HepG2 (cell line): Measurements from ENCODE around the gene MBTPS1. TPM values are rescaled to one million over a fixed set of nuclear protein-coding genes. Genes with fewer than 3 reads are reported as not detected.

Source experiments
- BRD4 ChIP-seq: sonication (generic); formaldehyde crosslinking; IDR thresholded peaks from 2 replicates; pipeline ENCODE4 v1.4.0; 2020; ENCODE audit warnings: missing genetic modification reagents
- ESRRA ChIP-seq: sonication (generic); formaldehyde crosslinking; IDR thresholded peaks from 2 replicates; pipeline ENCODE4 v1.5.1; 2020; ENCODE audit warnings: mild to moderate bottlenecking, low read depth, missing genetic modification reagents
- FOXA3 ChIP-seq: IDR thresholded peaks from 2 replicates; pipeline ENCODE4 v1.6.1; 2016; ENCODE audit warnings: missing genetic modification reagents, missing compliant biosample characterization
- HIVEP1 ChIP-seq: sonication (generic); formaldehyde crosslinking; IDR thresholded peaks from 2 replicates; pipeline ENCODE4 v1.4.0; 2020; ENCODE audit warnings: mild to moderate bottlenecking, missing genetic modification reagents
- HNRNPUL1 ChIP-seq: fragments of 200-400 bp; formaldehyde crosslinking; IDR thresholded peaks from 2 replicates; pipeline ENCODE4 v1.6.1; 2017; ENCODE audit warnings: low read depth, mild to moderate bottlenecking, low read length, moderate library complexity
- JARID2 ChIP-seq: sonication (generic); formaldehyde crosslinking; IDR thresholded peaks from 2 replicates; pipeline ENCODE4 v1.8.1; 2023; ENCODE audit warnings: missing genetic modification reagents, inconsistent platforms; ENCODE audit not compliant: insufficient replicate concordance
- JUND ChIP-seq: sonication (generic); formaldehyde crosslinking; IDR thresholded peaks from 2 replicates; pipeline ENCODE4 v1.8.0; 2022; ENCODE audit warnings: mild to moderate bottlenecking, missing genetic modification reagents
- MAFG ChIP-seq: sonication (generic); formaldehyde crosslinking; IDR thresholded peaks from 2 replicates; pipeline ENCODE4 v1.5.1; 2020; ENCODE audit warnings: mild to moderate bottlenecking, missing genetic modification reagents
- MAZ ChIP-seq, 2 experiments: sonication (generic) in 1 of 2; formaldehyde crosslinking in 1 of 2; IDR thresholded peaks; 2 replicates each; pipeline versions ENCODE4 v1.5.0 to v1.6.1; 2012 to 2020; ENCODE audit warnings: low read depth in 2 of 2, mild to moderate bottlenecking in 2 of 2, borderline replicate concordance in 1 of 2, improper control_type of control experiment in 1 of 2, low read length in 1 of 2, missing genetic modification reagents in 1 of 2, moderate library complexity in 1 of 2
- MEIS2 ChIP-seq: sonication (generic); formaldehyde crosslinking; IDR thresholded peaks from 2 replicates; pipeline ENCODE4 v1.9.0; 2021; ENCODE audit warnings: mild to moderate bottlenecking, missing genetic modification reagents
- MTF1 ChIP-seq: sonication (generic); formaldehyde crosslinking; IDR thresholded peaks from 2 replicates; pipeline ENCODE4 v1.5.0; 2020; ENCODE audit warnings: missing genetic modification reagents
- PRMT3 ChIP-seq: sonication (generic); formaldehyde crosslinking; IDR thresholded peaks from 2 replicates; pipeline ENCODE4 v1.8.1; 2022; ENCODE audit warnings: low read depth, mild to moderate bottlenecking, moderate library complexity, missing genetic modification reagents, borderline replicate concordance
- SYNCRIP ChIP-seq: fragments of 200-400 bp; formaldehyde crosslinking; IDR thresholded peaks from 2 replicates; pipeline ENCODE4 v1.6.1; 2018; ENCODE audit warnings: mild to moderate bottlenecking, low read depth, low read length; ENCODE audit not compliant: insufficient read depth
- ZC3H4 ChIP-seq: sonication (generic); formaldehyde crosslinking; IDR thresholded peaks from 2 replicates; pipeline ENCODE4 v1.4.0; 2020; ENCODE audit warnings: missing genetic modification reagents, borderline replicate concordance
- ZNF143 ChIP-seq: sonication (generic); formaldehyde crosslinking; IDR thresholded peaks from 2 replicates; pipeline ENCODE4 v1.4.0; 2020; ENCODE audit warnings: missing genetic modification reagents
- ZNF235 ChIP-seq: sonication (generic); formaldehyde crosslinking; IDR thresholded peaks from 2 replicates; pipeline ENCODE4 v1.8.1; 2023; ENCODE audit warnings: mild to moderate bottlenecking, missing genetic modification reagents, borderline replicate concordance
- ZNF331 ChIP-seq: sonication (generic); formaldehyde crosslinking; IDR thresholded peaks from 2 replicates; pipeline ENCODE4 v1.4.0; 2020; ENCODE audit warnings: missing genetic modification reagents
- ZNF569 ChIP-seq: sonication (generic); formaldehyde crosslinking; IDR thresholded peaks from 2 replicates; pipeline ENCODE4 v1.5.0; 2020; ENCODE audit warnings: mild to moderate bottlenecking, missing genetic modification reagents, moderate library complexity, borderline replicate concordance
- ZNF777 ChIP-seq: sonication (generic); formaldehyde crosslinking; IDR thresholded peaks from 2 replicates; pipeline ENCODE4 v1.4.0; 2020; ENCODE audit warnings: missing genetic modification reagents
- polyA plus RNA-seq, 8 experiments: library from polyadenylated mRNA; depleted of rRNA in 3 of 8; stranded (reverse) in 7 of 8; unstranded in 1 of 8; fragments of >200 nt; fragmentation: Illumina TruSeq in 4 of 8; extraction: Trizol in 4 of 8; gene quantifications; 2 replicates each; pipeline versions ENCODE4 v1.2.1 to v1.2.3, GENCODE V29; 2011 to 2016; ENCODE audit warnings: low read depth in 4 of 8, missing spikeins in 1 of 8, mixed read lengths in 1 of 8; ENCODE audit not compliant: insufficient read depth in 1 of 8
- total RNA-seq, 5 experiments: library from RNA; depleted of rRNA; stranded (reverse); fragments of >200 nt; fragmentation: Illumina TruSeq; extraction: Trizol; gene quantifications; 2 replicates each; pipeline ENCODE4 v1.2.3, GENCODE V29; 2016; ENCODE audit warnings: low read depth in 1 of 5
- TF ChIP-seq, protein P1 (sequence below): sonication (generic); formaldehyde crosslinking; IDR thresholded peaks from 2 replicates; pipeline ENCODE4 v1.4.0; 2020; ENCODE audit warnings: missing genetic modification reagents
- TF ChIP-seq, protein P2 (sequence below): sonication (generic); formaldehyde crosslinking; conservative IDR thresholded peaks from 2 replicates; pipeline ENCODE4 v1.4.0; 2020; ENCODE audit warnings: mild to moderate bottlenecking, missing genetic modification reagents, moderate library complexity
- TF ChIP-seq, protein P3 (sequence below): sonication (generic); formaldehyde crosslinking; IDR thresholded peaks from 2 replicates; pipeline ENCODE4 v1.4.0; 2020; ENCODE audit warnings: mild to moderate bottlenecking, low read depth, missing genetic modification reagents
- TF ChIP-seq, protein P4 (sequence below): sonication (generic); formaldehyde crosslinking; IDR thresholded peaks from 2 replicates; pipeline ENCODE4 v1.4.0; 2020; ENCODE audit warnings: missing genetic modification reagents, borderline replicate concordance

Gene MBTPS1
- total and polyA plus RNA-seq, 2 of the 13 experiments (the other 11 are each of a cell fraction or from before 2014, with no cell fraction given): 56.7 to 91.3 TPM

DNA sequence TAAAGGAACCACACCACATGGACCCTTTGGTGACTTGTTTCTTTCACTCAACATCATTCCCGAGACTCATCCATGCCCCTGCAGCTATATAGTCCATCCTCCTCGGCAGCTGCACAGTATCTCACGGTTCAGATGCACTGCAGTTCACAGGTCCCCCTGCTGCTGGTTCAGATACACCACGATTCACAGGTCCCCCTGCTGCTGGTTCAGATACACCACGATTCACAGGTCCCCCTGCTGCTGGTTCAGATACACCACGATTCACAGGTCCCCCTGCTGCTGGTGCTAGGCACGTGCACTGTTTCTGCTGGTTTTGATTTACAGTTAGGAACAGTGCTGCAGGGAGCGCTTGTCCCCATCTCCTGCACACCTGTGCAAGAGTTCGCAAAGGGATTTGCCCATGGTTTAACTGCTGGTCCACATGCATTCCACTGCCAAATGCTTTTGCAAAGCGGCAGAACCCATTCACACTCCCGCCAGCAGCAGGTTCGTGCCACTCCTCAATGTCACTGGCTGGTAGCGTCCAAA is 24.5 kb upstream of the MBTPS1 start (continued):
- TF ChIP-seq, protein P1, sequence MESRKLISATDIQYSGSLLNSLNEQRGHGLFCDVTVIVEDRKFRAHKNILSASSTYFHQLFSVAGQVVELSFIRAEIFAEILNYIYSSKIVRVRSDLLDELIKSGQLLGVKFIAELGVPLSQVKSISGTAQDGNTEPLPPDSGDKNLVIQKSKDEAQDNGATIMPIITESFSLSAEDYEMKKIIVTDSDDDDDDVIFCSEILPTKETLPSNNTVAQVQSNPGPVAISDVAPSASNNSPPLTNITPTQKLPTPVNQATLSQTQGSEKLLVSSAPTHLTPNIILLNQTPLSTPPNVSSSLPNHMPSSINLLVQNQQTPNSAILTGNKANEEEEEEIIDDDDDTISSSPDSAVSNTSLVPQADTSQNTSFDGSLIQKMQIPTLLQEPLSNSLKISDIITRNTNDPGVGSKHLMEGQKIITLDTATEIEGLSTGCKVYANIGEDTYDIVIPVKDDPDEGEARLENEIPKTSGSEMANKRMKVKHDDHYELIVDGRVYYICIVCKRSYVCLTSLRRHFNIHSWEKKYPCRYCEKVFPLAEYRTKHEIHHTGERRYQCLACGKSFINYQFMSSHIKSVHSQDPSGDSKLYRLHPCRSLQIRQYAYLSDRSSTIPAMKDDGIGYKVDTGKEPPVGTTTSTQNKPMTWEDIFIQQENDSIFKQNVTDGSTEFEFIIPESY (CRISPR knock-in tag): peak; percentile 59; the same call in 1 of the 2 replicates
- TF ChIP-seq HIVEP1 (CRISPR knock-in tag) (0 out of 2 replicates have a peak, but pooled peaks have one; percentile 27), PRMT3 (no peak), MEIS2 (no peak), ZNF331 (CRISPR knock-in tag) (0 out of 2 replicates have a peak, but pooled peaks have one; percentile 38), BRD4 (0 out of 2 replicates have a peak, but pooled peaks have one; percentile 43), JARID2 (CRISPR knock-in tag) (no peak), MAZ (IDR thresholded peaks at IDR 0.05; ENCODE audit: borderline replicate concordance, low read depth, low read length) (no peak), MAZ (CRISPR knock-in tag; IDR thresholded peaks at IDR 0.05; ENCODE audit: low read depth) (peak; percentile 55; the same call in 1 of the 2 replicates), ZNF235 (CRISPR knock-in tag) (no peak), SYNCRIP (no peak), MAFG (CRISPR knock-in tag) (no peak), JUND (CRISPR knock-in tag) (no peak), ESRRA (CRISPR knock-in tag) (no peak), FOXA3 (CRISPR knock-in tag) (no peak), ZNF143 (CRISPR knock-in tag) (no peak), ZNF777 (CRISPR knock-in tag) (no peak), HNRNPUL1 (no peak), ZNF569 (CRISPR knock-in tag) (no peak), MTF1 (CRISPR knock-in tag) (no peak), ZC3H4 (no peak)
- TF ChIP-seq, protein P2, sequence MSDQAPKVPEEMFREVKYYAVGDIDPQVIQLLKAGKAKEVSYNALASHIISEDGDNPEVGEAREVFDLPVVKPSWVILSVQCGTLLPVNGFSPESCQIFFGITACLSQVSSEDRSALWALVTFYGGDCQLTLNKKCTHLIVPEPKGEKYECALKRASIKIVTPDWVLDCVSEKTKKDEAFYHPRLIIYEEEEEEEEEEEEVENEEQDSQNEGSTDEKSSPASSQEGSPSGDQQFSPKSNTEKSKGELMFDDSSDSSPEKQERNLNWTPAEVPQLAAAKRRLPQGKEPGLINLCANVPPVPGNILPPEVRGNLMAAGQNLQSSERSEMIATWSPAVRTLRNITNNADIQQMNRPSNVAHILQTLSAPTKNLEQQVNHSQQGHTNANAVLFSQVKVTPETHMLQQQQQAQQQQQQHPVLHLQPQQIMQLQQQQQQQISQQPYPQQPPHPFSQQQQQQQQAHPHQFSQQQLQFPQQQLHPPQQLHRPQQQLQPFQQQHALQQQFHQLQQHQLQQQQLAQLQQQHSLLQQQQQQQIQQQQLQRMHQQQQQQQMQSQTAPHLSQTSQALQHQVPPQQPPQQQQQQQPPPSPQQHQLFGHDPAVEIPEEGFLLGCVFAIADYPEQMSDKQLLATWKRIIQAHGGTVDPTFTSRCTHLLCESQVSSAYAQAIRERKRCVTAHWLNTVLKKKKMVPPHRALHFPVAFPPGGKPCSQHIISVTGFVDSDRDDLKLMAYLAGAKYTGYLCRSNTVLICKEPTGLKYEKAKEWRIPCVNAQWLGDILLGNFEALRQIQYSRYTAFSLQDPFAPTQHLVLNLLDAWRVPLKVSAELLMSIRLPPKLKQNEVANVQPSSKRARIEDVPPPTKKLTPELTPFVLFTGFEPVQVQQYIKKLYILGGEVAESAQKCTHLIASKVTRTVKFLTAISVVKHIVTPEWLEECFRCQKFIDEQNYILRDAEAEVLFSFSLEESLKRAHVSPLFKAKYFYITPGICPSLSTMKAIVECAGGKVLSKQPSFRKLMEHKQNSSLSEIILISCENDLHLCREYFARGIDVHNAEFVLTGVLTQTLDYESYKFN (CRISPR knock-in tag): peak; percentile 27; the same call in 1 of the 2 replicates
- TF ChIP-seq, protein P3, sequence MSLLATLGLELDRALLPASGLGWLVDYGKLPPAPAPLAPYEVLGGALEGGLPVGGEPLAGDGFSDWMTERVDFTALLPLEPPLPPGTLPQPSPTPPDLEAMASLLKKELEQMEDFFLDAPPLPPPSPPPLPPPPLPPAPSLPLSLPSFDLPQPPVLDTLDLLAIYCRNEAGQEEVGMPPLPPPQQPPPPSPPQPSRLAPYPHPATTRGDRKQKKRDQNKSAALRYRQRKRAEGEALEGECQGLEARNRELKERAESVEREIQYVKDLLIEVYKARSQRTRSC (CRISPR knock-in tag): no peak
- TF ChIP-seq, protein P4, sequence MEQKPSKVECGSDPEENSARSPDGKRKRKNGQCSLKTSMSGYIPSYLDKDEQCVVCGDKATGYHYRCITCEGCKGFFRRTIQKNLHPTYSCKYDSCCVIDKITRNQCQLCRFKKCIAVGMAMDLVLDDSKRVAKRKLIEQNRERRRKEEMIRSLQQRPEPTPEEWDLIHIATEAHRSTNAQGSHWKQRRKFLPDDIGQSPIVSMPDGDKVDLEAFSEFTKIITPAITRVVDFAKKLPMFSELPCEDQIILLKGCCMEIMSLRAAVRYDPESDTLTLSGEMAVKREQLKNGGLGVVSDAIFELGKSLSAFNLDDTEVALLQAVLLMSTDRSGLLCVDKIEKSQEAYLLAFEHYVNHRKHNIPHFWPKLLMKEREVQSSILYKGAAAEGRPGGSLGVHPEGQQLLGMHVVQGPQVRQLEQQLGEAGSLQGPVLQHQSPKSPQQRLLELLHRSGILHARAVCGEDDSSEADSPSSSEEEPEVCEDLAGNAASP (CRISPR knock-in tag): no peak; the same call in 1 of the 2 replicates
